GM21528 (cell line): ENCODE results near the gene HMCN2.
"Not testable (repeated sequence)": the region's sequence is repeated elsewhere in the genome, so short reads cannot be mapped to it uniquely, and the experiment has no call there.

Experiments used
- ATAC-seq: cut with Tn5 transposase; IDR thresholded peaks from one replicate; pipeline ENCODE4 v1.9.1; 2021; ENCODE audit warnings: mild to moderate bottlenecking, moderate library complexity; ENCODE audit not compliant: unreplicated experiment, low FRiP score

HMCN2 gene

DNA sequence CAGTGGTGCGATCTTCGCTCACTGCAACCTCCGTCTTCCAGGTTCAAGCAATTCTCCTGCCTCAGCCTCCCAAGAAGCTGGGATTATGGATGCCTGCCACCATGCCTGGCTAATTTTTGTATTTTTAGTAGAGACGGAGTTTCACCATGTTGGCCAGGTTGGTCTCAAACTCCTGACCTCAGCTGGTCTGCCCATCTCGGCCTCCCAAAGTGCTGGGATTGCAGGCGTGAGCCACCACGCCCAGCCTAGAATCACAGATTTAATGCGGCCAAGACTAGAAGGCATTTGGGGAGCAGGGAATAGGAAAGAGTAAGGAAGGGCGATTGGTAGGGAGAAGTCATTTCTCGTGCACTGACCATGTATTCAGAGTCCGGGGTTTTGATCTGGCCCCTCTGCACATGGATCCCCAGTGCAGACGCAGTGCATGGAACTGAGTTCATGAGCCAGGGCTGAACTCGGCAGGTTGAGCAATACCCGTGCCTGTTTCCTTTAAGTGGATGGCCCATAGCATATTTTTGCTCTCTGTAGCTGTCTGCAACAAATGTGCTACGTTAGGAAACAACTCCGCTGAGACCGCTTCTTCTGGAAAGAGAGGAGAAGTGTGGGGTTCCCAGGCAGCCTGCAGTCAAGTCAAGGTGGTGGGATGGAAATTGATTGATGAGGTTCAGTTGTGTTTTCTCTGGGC lies 3.4 kb upstream of the HMCN2 start:
- no peak for ATAC-seq

DNA sequence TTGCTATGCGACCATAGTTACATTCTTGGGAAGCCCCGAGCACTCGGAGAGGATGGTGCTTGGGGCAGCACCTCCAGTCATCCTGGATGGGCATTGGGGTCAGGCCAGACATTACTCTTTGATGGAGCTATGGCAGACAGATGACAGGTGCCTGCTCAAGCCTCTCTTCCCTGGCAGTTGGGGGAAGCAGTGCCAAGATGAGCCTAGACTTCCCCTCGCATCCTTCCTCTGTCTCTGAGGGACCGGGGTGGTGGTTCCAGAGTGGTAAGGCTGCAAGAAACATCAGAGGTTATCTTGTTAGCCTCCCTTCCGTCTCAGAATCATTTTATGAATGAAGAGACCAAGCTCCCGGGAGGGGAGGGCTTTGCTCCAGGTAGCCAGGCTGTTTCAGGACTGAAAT lies 2.8 kb upstream of the HMCN2 start:
- no peak for ATAC-seq

DNA sequence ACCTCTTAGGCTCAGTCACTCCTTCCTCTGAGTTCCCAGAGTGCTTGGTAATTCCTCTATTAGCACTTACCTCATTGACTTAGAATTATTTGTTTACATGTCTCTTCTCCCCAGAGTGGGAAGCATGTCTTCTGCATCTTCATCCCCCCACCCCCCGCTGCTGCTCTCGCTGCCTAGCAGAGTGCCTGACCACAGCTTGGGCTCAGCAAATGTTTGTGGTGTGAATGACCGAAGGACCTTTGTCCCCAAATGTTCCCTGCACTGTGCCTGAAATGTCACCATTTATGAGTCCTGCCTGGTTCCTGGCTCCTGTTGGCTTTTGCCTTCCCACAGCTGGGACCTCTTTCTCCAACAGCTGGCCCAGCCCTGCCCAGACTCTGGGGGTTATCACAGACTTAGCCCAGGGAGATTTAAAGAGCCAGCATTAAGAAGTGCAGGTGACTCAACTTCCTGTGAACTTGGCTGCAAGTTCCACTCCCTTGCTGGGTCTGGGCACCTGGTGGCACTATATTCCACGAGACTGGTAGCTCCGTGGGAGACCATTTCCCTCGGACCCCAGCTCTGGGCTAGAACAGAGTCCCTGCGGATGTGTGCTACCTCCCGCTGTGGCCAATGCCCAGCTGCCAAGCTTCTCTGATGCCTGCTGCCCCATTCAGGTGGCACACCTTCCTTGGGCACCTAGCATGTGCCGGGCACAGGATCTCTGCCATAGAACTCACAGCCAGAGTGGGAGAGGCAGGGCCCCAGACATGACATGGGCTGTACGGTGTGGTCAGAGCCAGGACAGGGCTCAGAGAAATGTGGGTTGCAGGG lies 1.8 kb upstream of the HMCN2 start:
- ATAC-seq = no peak

DNA sequence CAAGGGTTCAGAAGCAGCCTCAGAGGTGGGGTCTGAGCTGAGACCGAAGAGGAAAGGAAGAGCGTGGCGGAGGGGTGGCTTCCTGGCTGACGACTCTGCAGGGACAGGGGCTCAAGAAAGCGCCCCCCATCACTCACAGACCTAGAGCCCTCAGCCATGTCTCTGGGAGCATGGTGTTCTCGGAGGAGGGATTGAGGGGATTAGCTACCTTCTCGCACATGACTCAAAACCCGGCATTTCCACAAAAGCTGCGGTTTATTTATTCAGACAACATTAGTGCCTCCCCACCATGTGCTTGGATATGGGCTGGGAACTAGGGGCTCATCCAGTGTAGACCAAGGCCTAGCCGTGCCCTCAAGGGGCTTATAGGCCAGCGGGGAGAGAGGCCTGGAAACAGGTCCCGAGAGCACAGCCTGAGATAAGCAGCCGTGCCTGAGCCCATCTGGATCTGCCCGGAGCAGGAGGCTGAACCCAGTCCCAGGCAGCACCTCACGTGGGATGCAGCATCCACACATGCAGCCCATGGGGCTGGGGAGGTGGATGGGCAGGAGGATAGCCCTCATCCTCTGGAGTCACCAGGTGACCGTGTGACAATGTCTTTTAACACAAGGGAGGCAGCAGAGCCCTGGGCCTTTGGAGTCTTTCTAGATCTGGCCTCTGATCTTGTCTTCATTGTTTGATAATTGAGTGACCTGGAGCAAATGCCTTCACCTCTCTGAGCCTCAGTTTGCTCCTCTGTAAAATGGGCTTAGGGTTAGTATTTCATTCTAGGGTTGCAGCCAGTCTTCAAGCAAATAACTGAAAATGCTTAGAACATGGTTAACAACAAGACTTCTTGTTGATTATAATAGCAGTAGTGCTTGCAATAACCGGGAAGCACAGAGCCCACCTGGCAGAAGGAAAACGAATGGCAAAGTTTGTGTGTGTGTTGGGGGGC lies 878 bp upstream of the HMCN2 start:
- ATAC-seq = no peak

DNA sequence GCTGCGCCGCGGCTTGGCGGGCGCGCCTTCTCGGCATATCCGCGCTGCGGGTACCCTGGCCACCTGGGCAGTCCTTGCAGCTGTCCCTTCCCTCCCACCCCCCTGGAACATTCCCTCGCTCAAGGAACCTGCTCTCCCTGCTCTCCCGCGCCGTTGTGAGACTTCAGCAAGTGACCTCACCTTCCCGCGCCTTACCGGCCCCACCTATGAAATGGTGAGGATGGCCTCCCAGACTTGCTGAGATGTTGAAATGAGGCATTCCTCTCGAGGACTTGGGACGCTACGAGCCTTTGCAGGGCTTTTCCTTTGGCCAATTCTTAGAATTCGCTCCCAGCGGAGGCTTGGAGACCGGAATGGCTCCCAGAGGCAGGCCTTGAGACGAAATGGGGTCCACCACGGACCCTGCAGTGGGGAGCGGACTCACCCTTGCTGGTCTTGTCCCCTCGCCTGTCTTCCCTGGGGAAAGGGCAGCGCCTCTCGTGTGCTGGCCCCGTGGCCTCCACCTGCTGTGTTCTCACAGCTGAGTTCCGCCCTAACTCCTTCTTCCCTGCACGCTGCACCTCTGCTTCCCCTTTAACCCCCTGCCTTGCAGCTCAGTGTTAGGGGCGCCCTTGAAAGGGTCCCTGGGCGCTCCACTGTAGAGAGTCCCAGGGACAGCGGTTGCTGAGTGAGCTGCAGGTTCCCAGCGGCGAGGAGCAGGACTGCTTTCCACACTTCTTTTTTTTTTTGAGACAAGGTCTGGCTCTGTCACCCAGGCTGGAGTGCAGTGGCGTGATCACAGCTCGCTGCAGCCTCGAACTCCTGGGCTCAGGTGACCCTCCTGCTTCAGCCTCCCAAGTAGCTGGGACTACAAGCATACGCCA lies 907 bp downstream of the HMCN2 start:
- no peak for ATAC-seq

DNA sequence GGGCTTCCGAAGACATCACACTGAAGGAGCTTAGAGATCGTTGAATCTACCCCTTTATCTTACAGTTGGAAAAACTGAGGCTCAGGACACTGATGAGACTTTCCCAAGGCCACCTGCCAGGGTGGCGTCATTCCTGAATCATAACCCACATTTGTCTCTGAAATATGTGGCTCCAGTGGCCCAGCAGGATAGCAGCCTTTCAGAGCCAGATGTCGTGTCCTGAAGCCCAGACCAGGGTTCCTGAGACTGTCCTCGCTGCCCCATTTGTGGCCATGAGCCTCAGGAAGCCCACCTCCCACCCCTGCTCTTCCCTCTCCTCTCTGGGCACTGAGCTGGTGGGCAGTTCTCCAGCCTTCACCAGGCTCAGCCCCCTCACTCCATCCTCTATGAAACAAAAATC lies 2.4 kb downstream of the HMCN2 start:
- ATAC-seq = no peak

DNA sequence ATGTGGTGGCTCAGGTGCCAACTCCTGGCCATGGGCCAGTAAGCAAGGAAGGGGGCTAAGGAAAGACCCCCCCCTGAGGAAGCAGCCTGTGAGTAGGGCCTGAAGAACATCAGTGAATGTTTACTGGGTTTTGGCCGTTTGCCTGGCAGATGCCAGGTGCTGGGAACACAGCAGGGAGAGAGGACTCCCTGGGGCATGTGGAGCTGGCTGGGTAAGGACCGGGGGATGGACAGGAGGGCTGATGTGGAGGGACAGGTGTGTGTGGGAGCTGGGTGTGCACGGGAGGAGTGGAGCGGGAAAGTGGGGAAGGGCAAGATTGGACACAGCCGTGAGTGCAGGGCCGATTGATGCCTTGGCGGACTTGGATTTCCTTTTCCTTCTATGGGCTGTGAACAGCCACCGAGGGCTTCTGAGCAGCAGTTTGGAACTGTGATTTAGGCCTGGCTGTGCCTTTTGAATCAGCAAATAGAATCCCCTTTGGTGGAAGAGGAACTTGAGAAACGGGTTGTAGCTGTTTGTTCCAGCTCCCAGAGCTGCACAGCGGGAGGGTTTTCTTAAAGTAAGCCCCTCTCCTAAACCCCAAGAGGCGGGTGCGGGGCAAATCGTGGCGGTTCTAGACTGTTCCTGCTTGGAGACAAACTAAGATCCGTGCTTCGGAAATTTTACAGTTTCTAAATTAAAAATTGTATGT lies 3.1 kb downstream of the HMCN2 start:
- no peak for ATAC-seq

DNA sequence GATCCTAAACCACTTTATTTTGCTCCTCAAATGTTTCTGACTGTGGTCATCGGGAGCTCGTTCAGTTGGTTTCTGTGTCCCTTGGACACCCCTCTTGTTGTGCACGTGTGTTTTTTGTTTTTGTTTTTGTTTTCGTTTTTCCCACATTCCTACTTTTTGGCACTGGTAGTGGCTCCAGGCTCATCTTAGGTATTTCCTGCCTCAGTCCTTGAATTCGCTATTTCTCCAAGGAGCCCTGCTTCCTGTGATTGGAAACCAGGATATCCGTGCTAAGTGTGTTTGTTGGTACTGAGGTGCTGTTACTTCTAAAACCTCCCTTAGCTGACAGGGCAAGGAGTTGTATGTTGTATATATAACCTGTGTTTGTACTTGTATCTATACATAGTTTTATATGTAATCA lies 5.9 kb downstream of the HMCN2 start:
- ATAC-seq = no peak

DNA sequence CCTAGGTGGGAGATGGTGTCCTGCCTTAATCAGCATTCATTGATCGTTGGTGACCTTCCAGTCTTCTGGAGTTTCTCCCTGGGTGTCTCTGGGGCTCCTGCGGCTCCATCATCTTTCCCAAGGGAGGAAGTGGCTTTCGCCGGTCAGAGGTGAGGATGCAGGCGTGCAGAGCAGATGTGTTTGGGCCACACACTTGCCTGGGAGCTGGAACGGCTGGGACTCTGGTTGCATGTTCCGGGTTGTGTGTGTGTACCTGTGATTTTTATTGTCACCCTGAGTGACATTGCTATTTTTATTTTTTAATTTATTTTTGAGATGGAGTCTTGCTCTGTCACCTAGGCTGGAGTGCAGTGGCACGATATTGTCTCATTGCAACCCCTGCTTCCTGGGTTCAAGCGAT lies 9.6 kb downstream of the HMCN2 start:
- ATAC-seq = no peak

DNA sequence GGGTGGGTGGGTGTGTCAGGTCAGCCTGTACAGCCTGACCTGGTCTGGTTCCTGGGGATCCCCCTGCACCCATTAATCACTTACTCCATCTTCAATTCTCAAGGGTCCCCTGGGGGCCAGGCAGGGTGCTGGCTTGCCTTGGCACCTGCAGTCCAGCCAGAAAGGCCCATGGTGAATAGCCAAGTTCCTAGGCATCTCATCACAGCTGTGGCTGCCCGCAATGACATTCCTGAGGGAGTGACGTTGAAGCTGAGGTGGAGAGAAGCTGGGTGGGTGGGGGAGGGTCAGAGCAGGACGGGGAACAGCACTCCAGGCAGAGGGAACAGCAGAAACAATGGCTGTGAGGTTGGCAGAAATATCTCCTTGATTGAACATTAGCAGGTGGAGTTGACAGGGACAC lies 10.6 kb downstream of the HMCN2 start:
- ATAC-seq = no peak

DNA sequence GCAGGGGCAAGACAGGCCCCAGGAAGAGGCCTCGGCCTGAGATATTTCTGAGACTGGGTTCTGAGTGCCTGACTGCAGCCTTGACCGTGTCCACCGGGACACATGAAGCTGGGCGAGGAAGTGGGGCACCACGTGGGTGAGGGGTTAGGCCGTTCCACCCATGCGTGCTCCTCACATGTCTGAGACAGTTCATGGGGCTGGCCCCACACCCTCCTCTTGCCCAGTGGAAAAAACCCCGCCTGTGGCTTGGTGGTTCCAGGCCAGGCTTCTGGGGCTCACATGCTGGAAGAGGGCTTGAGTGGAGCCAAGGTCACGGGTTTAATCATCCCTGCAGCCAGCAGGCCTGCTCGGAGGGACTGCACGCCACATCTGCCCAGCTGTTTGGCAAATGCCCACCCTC lies 11.4 kb downstream of the HMCN2 start:
- ATAC-seq = no peak

DNA sequence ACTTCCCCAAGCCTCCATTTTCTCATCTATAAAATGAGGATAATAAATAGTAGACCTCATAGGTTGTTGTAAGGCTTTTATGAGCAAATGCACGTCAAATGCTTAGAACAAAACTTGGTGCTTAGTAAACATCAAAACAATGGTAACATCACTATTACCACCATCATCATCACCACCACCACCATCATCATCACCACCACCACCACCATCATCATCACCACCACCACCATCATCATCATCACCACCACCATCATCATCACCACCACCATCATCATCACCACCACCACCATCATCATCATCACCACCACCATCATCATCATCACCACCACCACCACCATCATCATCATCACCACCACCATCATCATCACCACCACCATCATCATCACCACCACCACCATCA lies 12.0 kb downstream of the HMCN2 start:
- ATAC-seq = not testable (repeated sequence)

DNA sequence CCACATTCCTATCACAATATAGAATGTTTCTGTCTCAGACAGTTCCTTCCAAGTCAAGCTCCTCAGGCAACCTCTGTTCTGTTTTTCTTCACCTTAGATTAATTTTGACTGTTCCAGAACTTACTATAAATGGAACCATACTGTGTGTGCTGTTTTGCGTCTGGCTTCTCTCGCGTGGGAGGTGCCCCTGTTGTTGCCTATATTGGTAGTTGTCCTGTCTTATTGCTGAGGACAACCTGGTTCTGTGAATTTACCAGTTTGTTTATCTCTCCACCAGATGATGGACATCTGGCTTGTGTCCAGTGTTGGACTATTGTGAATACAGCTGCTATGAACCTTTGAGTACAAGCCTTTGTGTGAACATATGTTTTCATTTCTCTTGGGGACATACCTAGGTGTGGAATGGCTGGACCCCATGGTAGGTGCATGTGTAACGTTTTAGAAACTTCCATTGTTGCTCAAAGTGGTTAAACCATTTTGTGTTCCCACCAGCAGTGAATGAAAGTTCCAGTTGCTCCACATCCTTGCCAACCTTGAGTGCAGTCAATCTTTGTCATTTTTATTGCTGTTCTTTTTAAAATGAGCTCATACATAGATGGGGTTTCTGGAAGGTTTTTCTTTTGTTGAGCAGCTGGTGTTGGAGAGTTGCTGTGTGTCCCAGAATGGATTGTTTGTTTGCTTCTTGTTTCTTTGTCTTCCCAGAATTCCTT lies 18.1 kb downstream of the HMCN2 start:
- no peak for ATAC-seq

DNA sequence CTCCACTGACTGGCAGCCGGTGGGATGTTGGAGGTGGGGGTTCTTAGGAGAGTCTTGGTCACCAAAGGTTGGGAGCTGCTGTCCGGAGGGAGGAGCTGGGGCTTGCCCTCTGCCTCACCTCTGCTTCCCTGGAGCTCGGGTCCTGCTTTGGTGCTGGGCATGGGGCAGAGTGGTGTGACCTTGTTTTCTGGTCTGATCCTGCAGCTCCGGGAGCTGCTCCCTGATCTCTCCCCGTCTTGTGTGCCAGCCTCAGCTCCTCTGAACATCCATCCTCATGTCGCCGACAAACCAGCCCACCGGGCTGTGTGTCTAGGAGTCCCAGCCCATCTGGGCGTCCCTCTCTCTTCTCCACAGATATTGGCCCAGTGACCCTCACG lies 18.7 kb downstream of the HMCN2 start:
- ATAC-seq = no peak

DNA sequence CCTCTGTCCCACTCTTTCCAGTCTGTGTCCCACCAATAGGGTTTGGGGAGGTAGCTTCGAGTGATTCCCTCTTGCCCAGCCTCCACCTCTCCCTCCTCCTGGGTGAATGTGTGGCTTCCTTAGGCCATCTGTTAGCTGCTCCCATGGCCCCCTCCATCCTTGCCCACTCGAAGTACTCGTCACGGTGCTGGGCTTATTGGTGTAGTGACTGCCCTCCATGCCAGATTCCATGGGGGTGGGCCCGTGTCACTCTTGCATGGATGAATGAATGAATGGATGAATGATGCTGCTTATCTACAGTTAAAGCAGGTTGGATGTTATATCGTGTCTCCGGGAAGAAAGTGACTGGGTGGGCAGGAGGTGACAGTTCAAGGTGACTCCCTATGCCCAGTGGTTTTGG lies 19.1 kb downstream of the HMCN2 start:
- no peak for ATAC-seq

DNA sequence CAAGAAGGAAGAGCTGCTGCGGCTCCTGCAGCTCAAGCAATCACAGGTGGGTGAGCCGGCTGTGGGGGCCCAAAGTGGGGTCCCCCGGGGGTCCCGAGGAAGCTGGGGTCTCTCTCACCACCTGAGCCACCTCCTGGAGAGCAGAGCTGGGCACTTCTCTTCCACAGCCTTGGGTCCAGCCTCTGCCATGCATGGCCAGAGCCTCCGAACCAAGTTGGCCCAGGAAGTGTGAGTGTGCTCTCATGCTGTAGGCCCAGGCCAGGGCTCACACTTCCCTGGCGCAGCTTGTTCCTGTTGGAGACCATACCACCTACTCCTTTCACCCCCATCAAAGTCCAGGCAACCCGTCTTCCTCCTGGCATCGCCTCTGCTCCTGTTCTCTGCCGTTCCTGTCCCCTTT lies 19.7 kb downstream of the HMCN2 start:
- ATAC-seq = no peak

DNA sequence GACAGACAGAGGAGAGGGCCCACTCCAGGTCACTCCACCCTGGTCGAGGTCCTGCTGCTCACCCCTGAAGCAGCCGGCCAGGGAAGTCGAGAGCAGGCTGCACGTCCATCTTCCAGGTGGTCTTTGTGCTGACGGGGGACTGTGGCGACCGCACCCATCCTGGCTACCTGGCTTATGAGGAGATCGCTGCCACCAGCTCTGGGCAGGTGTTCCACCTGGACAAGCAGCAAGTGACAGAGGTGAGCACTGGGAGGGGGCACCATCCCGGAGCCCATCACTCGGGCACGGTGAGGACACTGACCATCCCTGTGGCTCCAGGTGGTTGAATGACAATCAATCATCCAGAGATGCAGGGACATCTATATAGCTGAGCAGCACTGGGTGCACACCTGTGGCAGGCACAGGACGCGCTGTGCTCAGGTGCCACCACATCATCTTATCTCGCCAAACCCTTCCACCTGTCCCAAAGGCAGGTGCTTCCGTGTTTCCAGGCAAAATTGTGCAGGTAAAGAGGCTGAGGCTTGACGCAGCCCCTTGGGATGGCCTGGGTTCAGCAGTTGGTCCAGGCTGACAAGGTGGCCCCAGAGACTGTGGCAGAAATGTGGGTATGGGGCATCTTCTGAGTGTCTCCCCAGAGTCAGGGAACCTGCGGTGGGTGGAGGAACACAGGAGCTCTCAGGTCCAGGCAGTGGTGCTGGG lies 20.7 kb downstream of the HMCN2 start:
- ATAC-seq = no peak

DNA sequence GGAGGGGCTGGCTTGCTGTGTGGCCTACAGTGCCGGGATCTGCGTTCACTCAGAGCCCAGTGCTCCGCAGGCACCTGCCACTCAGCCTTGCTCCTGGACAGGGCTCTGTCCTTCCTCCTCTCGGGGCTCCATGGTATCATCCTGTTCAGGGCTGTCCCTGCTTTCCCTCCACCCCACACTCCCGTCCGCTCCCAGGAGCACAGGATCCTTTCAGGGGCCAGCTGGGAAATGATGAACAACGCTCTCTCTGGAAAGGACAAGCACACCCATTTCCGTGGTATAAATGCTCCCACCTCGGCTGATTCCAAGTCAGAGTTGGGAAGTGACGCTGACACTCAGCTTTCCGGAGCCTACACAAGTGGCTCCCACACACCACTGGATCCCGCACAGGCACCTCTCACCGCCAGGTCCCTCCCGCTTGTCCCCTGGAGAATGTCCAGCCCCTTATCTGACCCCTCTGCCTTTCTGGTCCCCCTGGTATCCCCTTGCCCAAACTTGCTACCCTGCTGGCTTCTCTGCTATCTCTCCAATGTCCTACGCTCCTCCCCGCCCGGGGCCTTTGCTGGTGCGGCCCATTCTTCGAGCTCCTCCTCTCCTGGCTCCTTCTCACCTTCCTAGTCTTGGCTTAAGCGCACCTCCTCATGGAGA lies 21.3 kb downstream of the HMCN2 start:
- ATAC-seq = no peak
